Stimulated activated naive B cell treated with anti-CD40 and anti-IgM and Interleukin-4, amounts not matched to agents 10 μg/mL and 1 μg/mL and 100 μg/mL, for 72 hours (primary cell): ENCODE results near the gene TMEM260.
"Not testable (repeated sequence)": the region's sequence is repeated elsewhere in the genome, so short reads cannot be mapped to it uniquely, and the experiment has no call there.

Source experiments
- ATAC-seq, 2 donors: fragments of 150-1000 bp; cut with Tn5 transposase; replicated peaks; 2 replicates each; pipeline ENCODE4 v1.10.0; 2021; ENCODE audit warnings: moderate library complexity in 1 of 2
- DNase-seq: peaks from one replicate; pipeline ENCODE4 v3.0.0; 2021
- H3K27ac Mint-ChIP-seq: one replicate; pipeline ENCODE4 v1.8.0; 2022; ENCODE audit warnings: mild to moderate bottlenecking, mixed read lengths
- H3K27me3 Mint-ChIP-seq, 2 donors: one replicate each; pipeline ENCODE4 v1.8.0; 2022; ENCODE audit warnings: mixed read lengths in 2 of 2
- H3K36me3 Mint-ChIP-seq, 2 donors: one replicate each; pipeline ENCODE4 v1.8.0; 2022; ENCODE audit warnings: mixed read lengths in 2 of 2, mild to moderate bottlenecking in 1 of 2
- H3K4me1 Mint-ChIP-seq, 2 donors: one replicate each; pipeline ENCODE4 v1.8.0; 2022; ENCODE audit warnings: mixed read lengths in 2 of 2, mild to moderate bottlenecking in 1 of 2
- H3K4me3 Mint-ChIP-seq, 2 donors: one replicate each; pipeline ENCODE4 v1.8.0; 2022; ENCODE audit warnings: mild to moderate bottlenecking in 2 of 2, mixed read lengths in 2 of 2, moderate library complexity in 1 of 2
- H3K9me3 Mint-ChIP-seq, 2 donors: one replicate each; pipeline ENCODE4 v1.8.0; 2022; ENCODE audit warnings: mixed read lengths in 2 of 2, mild to moderate bottlenecking in 1 of 2

The TMEM260 gene

DNA sequence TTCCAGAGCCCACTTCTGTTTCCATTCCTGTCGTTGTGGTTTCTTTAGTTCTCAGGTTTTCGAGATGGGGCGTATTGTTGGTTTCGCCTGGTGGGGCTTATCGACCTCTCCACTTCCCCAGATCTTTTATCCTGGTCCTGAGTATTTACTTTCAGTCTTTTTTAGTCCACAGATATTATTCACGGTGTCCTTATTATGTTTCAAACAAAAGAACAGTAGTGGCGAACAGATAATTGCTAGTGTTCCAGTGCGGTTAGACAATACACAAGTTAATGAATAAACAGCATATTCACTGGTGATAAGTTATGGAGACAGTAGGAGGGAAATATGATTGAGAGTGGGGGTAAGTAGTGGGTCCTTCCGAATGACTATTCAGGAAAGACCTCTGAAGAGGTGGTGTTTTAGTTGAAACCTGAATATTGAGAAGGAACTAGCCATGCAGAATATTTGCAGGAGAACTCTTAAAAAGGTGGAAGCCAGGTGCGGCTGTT, 668 bp downstream of the TMEM260 start:
- Mint-ChIP-seq H3K36me3 (no peaks in the 10 kb centered on the region), H3K27me3 (no peaks in the 10 kb centered on the region), H3K4me3 (peak overlapping the region; percentile 85 to 93), H3K4me1 (peaks cover 25 to 38% of the 10 kb centered on the region in 2 donors), H3K27ac (peak overlapping the region; percentile 99), H3K9me3 (no peaks in the 10 kb centered on the region)
- no peak for DNase-seq
- no peak for ATAC-seq

DNA sequence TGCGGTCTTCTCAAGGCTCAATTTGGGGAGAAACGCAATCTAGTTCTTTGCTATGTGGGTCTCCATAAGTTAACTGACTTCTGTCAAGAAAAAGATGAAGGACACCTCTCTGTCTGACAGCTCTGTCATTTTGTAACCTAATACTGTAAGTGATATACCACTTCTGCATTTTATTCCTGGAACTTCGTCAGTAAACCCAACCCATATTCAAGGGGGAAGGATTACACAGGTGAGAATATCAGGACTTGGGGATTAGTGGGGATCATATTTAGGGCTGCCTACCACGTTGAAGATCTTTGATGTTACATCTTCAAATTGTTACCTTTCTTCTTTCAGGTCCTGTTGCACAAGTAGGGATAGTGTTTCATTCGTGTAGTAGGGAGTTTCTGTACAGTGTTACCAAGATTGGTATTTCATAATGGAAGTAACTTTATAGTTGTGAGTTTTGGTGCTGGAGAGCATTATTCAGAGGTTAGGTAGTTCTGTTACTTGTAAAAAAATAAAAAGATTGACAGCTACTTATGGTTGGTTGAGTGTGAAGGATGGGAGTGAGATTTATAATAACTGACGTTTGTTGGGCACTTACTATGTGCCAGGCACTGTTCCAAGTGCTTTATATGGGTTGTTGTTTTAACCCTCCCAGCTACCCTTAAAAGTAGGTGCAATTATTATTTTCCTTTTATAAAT, 1.6 kb downstream of the TMEM260 start:
- DNase-seq (no peak), ATAC-seq (peak; percentile 21 to 44)
- Mint-ChIP-seq H3K27me3 (no peaks in the 10 kb centered on the region), H3K4me3 (peak overlapping the region; percentile 85 to 93), H3K36me3 (peaks cover 0 to 3% of the 10 kb centered on the region in 2 donors), H3K9me3 (no peaks in the 10 kb centered on the region), H3K4me1 (peaks cover 25 to 38% of the 10 kb centered on the region in 2 donors), H3K27ac (peak overlapping the region; percentile 25)

DNA sequence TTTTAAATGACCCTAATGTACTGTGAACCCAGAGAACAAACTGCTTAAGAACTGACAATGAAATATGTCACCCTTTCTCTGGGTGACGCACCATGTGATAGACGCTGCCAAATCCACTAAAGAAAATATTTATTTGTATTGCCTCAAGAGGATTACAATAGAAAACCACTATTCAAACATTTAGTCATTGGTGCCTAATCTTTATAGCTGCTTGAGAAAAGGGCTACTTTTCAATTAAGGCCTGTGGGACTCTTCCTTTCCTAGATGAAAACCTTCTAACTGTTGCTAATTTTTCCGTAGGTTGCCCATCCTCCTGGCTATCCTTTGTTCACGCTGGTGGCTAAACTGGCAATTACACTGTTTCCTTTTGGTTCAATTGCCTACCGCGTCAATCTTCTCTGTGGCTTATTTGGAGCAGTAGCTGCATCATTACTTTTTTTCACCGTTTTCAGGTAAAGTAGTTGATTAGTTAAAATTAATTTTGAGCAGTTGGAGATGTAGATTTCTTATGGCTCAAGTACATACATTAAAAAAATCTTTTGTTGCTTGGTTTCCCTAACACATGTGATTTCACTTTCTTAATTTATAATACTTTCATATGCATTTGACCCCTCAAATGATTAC, 6.0 kb downstream of the TMEM260 start:
- no peak for ATAC-seq
- DNase-seq, result no peak
- Mint-ChIP-seq H3K27ac (no peak overlapping the region), H3K4me1 (peaks cover 22 to 32% of the 10 kb centered on the region in 2 donors), H3K36me3 (peaks cover 5 to 8% of the 10 kb centered on the region in 2 donors), H3K4me3 (no peak overlapping the region), H3K9me3 (no peaks in the 10 kb centered on the region), H3K27me3 (no peaks in the 10 kb centered on the region)

DNA sequence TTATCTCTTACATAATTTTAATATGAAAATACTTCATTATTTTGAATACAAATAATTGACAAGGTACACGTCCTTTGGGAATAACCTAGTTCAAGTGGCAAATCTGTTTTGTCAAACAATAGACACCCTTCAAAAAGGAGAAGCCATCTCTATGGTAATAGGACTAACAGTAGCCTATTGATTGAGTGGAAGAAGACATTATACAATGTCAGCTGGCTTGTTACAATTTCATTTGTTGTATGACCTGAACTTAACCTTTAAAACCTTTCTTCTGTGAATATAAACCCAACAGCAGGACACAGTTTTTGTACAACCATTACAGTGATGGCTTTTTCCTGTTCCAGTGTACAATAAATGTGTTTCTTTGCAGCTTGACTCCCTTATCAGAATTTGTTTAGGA, 8.1 kb downstream of the TMEM260 start:
- no peak overlapping the region for H3K4me3 Mint-ChIP-seq
- H3K27me3 Mint-ChIP-seq, result no peaks in the 10 kb centered on the region
- no peak overlapping the region for H3K27ac Mint-ChIP-seq
- H3K9me3 Mint-ChIP-seq, result no peaks in the 10 kb centered on the region
- DNase-seq, result no peak
- peaks cover 5 to 8% of the 10 kb centered on the region in 2 donors for H3K36me3 Mint-ChIP-seq
- H3K4me1 Mint-ChIP-seq, result peaks cover 9 to 14% of the 10 kb centered on the region in 2 donors
- no peak for ATAC-seq

DNA sequence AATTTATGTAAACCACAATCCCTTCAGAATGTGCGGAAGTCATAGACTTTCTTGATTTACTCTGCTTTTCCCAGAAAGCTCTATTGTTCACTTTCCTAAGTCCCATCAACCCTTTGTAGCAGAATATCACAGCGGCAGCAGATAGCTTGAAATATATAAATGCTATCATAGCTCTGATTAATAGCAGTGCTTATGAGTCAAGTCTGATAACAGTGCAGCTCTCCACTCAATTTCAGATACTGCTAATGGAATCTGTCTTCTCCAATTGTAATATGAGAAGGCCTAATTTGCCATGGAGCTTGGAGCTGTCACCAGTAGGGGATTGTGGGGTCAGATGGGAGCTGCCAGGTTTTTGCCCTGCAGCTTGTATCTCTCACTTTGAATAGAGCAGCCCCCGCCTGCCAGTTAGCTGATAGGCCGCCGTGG, 10.9 kb downstream of the TMEM260 start:
- Mint-ChIP-seq H3K27me3 (no peaks in the 10 kb centered on the region), H3K36me3 (peaks cover 5 to 18% of the 10 kb centered on the region in 2 donors), H3K27ac (no peak overlapping the region), H3K4me1 (no peaks in the 10 kb centered on the region), H3K9me3 (no peaks in the 10 kb centered on the region), H3K4me3 (no peak overlapping the region)
- DNase-seq (no peak), ATAC-seq (no peak)

DNA sequence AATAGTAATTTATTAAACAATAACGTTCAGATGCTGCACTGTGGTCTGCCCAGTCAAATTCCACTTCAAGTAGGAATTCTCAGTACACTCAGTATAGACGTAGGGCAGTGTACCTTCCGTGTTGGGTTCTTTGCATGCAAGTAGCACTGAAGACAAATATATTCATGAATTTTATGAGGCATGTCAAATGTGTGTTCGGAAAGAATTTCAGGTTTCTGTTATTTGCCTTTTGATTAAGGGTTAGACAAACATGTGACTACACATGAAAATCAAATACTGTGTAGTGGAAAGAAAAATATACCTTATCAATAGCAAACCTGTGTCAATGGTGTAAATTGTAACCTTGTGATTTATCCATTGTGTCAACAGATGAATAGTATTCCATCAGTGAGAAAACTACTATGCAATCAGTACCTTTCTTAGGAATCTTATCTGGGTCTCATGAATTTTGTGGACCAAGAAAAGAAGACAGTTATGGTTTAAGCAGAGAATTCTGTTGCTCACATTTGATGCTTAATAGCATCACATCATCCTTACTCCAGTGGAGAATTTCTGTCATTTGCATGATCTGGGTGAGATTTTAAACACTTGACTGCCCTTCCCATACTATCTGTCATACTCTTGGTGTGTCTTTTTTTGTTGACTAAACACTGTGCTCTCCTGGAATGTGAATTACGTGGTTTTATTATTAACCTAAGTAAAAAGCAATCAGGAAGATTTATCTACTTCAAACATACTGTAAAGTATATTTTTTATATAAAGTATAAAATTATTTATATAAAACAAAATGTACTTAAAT, 13.3 kb downstream of the TMEM260 start:
- DNase-seq (no peak), ATAC-seq (no peak)
- Mint-ChIP-seq H3K4me3 (no peak overlapping the region), H3K27ac (no peak overlapping the region), H3K27me3 (no peaks in the 10 kb centered on the region), H3K36me3 (peaks cover 10 to 26% of the 10 kb centered on the region in 2 donors), H3K9me3 (peaks cover 0 to 3% of the 10 kb centered on the region in 2 donors), H3K4me1 (no peaks in the 10 kb centered on the region)

DNA sequence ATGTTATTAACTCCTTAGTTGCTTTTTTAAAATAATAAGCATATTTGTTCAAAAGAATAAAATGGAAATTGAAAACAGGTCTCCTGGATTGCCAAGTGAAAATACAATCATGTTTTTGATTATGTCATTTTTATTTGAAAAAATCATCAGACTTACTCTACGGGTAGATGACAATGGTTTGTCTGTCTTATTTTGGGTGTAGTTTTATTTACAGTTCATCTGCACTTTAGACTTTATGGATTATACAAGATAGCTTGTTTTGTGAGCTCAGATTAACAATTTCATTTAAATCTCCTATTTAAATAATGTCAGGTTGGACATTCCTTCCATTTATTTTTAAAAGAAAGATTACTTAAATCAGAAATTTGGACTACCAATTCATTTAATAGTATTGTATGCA, 14.8 kb downstream of the TMEM260 start:
- ATAC-seq (no peak), DNase-seq (no peak)
- no peak overlapping the region for H3K27ac Mint-ChIP-seq
- no peak overlapping the region for H3K4me3 Mint-ChIP-seq
- H3K4me1 Mint-ChIP-seq, result no peaks in the 10 kb centered on the region
- no peaks in the 10 kb centered on the region for H3K27me3 Mint-ChIP-seq
- peaks cover 15 to 35% of the 10 kb centered on the region in 2 donors for H3K36me3 Mint-ChIP-seq
- peaks cover 0 to 3% of the 10 kb centered on the region in 2 donors for H3K9me3 Mint-ChIP-seq

DNA sequence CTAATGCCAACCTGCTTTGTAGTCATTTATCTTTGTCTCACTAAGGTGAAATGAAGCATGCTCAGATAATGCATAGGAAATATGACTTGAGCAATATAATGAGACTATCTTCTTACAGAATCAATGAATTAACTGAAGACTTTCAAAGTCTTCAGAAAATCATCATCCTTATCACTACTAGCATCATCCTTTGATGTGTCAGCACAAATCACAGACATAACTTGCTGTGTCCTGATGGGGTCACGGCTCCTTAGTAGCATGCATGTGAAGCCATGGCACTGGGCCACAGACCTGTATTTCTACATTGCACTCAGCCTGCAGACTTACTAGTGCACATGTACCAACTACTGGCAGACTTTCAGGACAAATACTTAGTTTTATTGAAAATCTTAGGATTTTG, 18.9 kb downstream of the TMEM260 start:
- no peak for ATAC-seq
- Mint-ChIP-seq H3K27ac (no peak overlapping the region), H3K4me3 (no peak overlapping the region), H3K27me3 (no peaks in the 10 kb centered on the region), H3K36me3 (peaks cover 19 to 34% of the 10 kb centered on the region in 2 donors), H3K4me1 (no peaks in the 10 kb centered on the region), H3K9me3 (peaks cover 0 to 3% of the 10 kb centered on the region in 2 donors)
- DNase-seq, result no peak

DNA sequence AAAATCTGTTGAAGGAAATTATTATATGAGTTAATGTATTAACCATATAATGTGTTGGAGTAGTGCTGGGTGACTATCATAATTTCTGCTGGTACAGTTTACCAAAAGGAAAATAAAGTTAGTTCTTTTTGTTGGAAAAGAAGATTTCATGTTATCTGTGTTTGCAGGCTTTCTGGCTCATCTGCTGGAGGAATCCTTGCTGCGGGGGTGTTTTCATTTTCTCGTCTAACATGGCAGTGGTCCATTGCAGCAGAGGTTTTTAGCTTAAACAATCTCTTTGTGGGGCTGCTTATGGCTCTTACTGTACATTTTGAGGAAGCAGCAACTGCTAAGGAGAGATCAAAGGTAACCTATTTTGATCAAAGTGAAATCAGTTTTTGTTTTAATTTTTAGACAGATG, 24.1 kb downstream of the TMEM260 start:
- ATAC-seq (no peak), DNase-seq (no peak)
- Mint-ChIP-seq H3K36me3 (peaks cover 16 to 30% of the 10 kb centered on the region in 2 donors), H3K27ac (no peak overlapping the region), H3K27me3 (no peaks in the 10 kb centered on the region), H3K4me1 (no peaks in the 10 kb centered on the region), H3K9me3 (no peaks in the 10 kb centered on the region), H3K4me3 (no peak overlapping the region)

DNA sequence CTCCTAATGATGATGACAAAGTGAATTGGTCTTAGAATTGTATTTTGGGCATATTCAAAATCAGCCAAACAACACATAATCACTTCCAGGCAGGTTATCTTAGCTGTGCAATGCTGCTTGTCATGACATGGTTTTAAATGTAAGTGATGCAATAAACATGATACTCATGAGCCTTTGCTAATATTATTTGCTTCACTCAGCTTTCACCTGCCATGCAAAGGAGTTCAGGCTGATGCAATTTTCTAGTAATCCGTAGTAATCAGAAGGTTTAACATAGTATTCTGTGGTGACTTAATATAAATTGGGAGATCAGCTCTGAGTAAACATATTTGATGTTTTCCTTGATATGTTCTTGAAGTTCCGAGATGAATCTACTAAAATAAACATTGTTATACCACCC, 29.1 kb downstream of the TMEM260 start:
- ATAC-seq (no peak), DNase-seq (no peak)
- no peaks in the 10 kb centered on the region for H3K27me3 Mint-ChIP-seq
- H3K27ac Mint-ChIP-seq, result no peak overlapping the region
- H3K4me3 Mint-ChIP-seq, result no peak overlapping the region
- H3K9me3 Mint-ChIP-seq, result no peaks in the 10 kb centered on the region
- H3K36me3 Mint-ChIP-seq, result peaks cover 28 to 35% of the 10 kb centered on the region in 2 donors
- H3K4me1 Mint-ChIP-seq, result no peaks in the 10 kb centered on the region

DNA sequence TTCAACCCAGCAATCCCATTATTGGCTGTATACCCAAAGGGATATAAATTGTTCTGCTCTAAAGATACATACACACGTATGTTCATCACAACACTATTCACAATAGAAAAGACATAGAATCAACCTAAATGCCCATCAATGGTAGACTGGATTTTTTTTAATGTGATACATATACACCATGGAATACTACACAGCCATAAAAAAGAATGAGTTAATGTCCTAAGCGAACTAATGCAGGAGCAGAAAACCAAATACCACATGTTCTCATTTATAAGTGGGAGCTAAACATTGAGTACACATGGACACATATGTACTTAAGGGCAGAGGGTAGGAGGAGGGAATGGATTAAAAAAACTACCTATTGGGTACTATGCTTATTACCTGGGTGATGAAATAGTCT, 32.1 kb downstream of the TMEM260 start:
- not testable (repeated sequence) for H3K27ac Mint-ChIP-seq, H3K4me3 Mint-ChIP-seq, DNase-seq, H3K4me1 Mint-ChIP-seq, H3K9me3 Mint-ChIP-seq, ATAC-seq, H3K27me3 Mint-ChIP-seq
- H3K36me3 Mint-ChIP-seq, result peaks cover 32 to 37% of the 10 kb centered on the region in 2 donors

DNA sequence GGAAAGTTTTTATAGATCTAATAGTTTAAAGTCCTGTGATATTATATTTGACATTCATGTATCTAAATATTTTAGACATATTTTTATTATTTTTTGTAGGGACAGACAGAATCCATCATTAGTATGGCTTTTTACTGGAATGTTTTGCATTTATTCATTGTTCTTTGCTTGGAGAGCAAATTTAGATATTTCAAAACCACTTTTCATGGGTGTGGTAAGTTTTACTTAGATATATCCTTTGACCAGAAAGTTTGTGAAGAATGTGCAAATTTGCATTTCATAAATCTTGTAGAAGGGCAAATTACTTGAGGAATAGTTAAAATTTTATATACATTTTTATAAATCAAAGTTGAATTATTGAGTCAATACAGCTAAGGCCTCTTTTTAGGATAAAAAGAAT, 37.5 kb downstream of the TMEM260 start:
- ATAC-seq, result no peak
- Mint-ChIP-seq H3K36me3 (peaks cover 18 to 29% of the 10 kb centered on the region in 2 donors), H3K27me3 (no peaks in the 10 kb centered on the region), H3K4me3 (no peak overlapping the region), H3K9me3 (no peaks in the 10 kb centered on the region), H3K4me1 (no peaks in the 10 kb centered on the region), H3K27ac (no peak overlapping the region)
- DNase-seq, result no peak

DNA sequence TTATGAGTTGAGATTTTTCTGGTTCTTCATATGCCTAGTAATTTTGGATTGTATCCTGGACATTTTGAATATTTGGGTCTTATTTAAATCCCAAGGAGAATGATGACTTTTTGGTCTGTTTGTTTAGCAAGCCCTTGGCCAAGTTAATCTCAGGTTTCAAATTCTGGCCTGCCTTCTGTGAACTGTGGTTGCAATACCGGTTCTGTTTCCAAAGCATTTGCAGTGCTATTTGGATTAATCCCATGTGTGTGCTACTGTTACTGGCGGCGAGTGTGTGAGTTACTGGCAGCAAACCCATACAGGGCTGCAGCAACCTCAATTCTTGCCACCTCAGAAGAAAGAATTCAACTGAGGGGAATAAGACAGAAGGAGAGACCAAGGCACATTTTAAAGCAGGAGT, 51.1 kb downstream of the TMEM260 start:
- ATAC-seq, result no peak
- no peaks in the 10 kb centered on the region for H3K4me1 Mint-ChIP-seq
- no peak for DNase-seq

DNA sequence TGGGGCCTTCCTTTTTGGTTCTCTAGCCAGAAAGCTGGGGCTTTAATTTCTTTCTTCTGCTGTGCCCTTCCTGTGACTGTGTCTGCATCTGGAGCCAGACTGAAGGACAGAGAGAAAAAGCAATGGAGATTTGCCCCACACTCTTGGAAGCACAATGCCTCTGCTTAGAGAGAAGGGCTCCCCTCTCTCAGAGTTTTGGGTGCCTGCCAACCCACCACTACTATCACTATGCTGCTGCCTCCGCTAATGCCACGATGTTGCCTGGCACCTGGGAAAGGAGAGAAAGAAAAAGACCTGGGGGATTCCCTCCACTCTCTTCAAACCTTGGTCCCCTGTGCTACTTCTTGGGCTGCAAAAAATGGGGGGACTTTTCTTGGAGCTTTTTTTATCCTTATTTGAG, 52.6 kb downstream of the TMEM260 start:
- H3K4me3 Mint-ChIP-seq, result no peak overlapping the region
- peaks cover 59 to 79% of the 10 kb centered on the region in 2 donors for H3K36me3 Mint-ChIP-seq
- H3K27ac Mint-ChIP-seq, result no peak overlapping the region
- no peaks in the 10 kb centered on the region for H3K27me3 Mint-ChIP-seq
- no peak for DNase-seq
- ATAC-seq, result no peak
- peaks cover 4 to 5% of the 10 kb centered on the region in 2 donors for H3K9me3 Mint-ChIP-seq
- H3K4me1 Mint-ChIP-seq, result no peaks in the 10 kb centered on the region

More for the DNA sequence above, 51.1 kb downstream of the TMEM260 start:
- Mint-ChIP-seq H3K4me3 (no peak overlapping the region), H3K9me3 (peaks cover 4 to 5% of the 10 kb centered on the region in 2 donors), H3K27ac (no peak overlapping the region), H3K36me3 (peaks cover 53 to 71% of the 10 kb centered on the region in 2 donors), H3K27me3 (no peaks in the 10 kb centered on the region)
